H1 (cell line): ENCODE results near the gene EEF2. TPM values are rescaled to one million over a fixed set of nuclear protein-coding genes. Genes with fewer than 3 reads are reported as not detected.

Experiments used
- CTCF ChIA-PET: fragments of 300-600 bp; sonication (Branson Sonifier 250); formaldehyde crosslinking; loops from one replicate; lab custom pipeline; 2021; ENCODE audit not compliant: partially characterized antibody; lab: Charles Lee
- POLR2A ChIA-PET: fragments of 300-600 bp; sonication (Branson Sonifier 250); formaldehyde crosslinking; loops from one replicate; lab custom pipeline; 2021; ENCODE audit warnings: inconsistent platforms; ENCODE audit not compliant: partially characterized antibody; lab: Charles Lee
- DNase-seq, 2 experiments: peaks; one replicate each; pipeline versions ENCODE4 v3.0.0 to v3.0.0-alpha.2; 2010 to 2022; ENCODE audit warnings: low spot score in 2 of 2, low read depth in 1 of 2, mixed read lengths in 1 of 2
- FAIRE-seq: peaks from 2 replicates; lab custom pipeline; 2011; peaks lifted over from hg19 to GRCh38; lab: Jason Lieb, UNC
- H2AFZ ChIP-seq: 2 replicates; pipeline ENCODE4 v1.8.1; 2012; ENCODE audit warnings: low read length, inconsistent platforms
- H2AK5ac ChIP-seq: 2 replicates; pipeline ENCODE4 v1.6.1; 2013; ENCODE audit warnings: low read depth, low read length
- H2BK120ac ChIP-seq: replicated peaks from 2 replicates; pipeline ENCODE3; 2013; ENCODE audit warnings: low read depth, low read length, inconsistent platforms
- H2BK12ac ChIP-seq: 2 replicates; pipeline ENCODE4 v1.6.1; 2013; ENCODE audit warnings: low read depth, low read length
- H2BK15ac ChIP-seq: 2 replicates; pipeline ENCODE4 v1.6.1; 2013; ENCODE audit warnings: low read length
- H2BK20ac ChIP-seq: 2 replicates; pipeline ENCODE4 v1.6.1; 2013; ENCODE audit warnings: low read length
- H2BK5ac ChIP-seq: 2 replicates; pipeline ENCODE4 v1.6.1; 2013; ENCODE audit warnings: low read depth, low read length
- H3K14ac ChIP-seq: 2 replicates; pipeline ENCODE4 v1.6.1; 2013; ENCODE audit warnings: inconsistent platforms; ENCODE audit not compliant: insufficient read length
- H3K18ac ChIP-seq: 2 replicates; pipeline ENCODE4 v1.6.1; 2013; ENCODE audit warnings: low read length; ENCODE audit errors: extremely low read depth
- H3K23ac ChIP-seq: 2 replicates; pipeline ENCODE4 v1.6.1; 2013; ENCODE audit warnings: inconsistent platforms; ENCODE audit not compliant: insufficient read length
- H3K23me2 ChIP-seq: 2 replicates; pipeline ENCODE4 v1.6.1; 2013; ENCODE audit warnings: low read depth, low read length
- H3K27ac ChIP-seq: 2 replicates; pipeline ENCODE4 v1.6.1; 2011; ENCODE audit warnings: low read depth, low read length, inconsistent platforms
- H3K27me3 ChIP-seq, 4 experiments: replicated peaks in 1 of 4; 1 replicate in 1 of 4; 2 replicates in 3 of 4; pipeline versions ENCODE4 v1.6.1 to v1.8.1; 2011 to 2013; ENCODE audit warnings: low read length in 3 of 4, mild to moderate bottlenecking in 3 of 4, inconsistent platforms in 2 of 4, mixed read lengths in 2 of 4, moderate library complexity in 1 of 4; ENCODE audit not compliant: control insufficient read depth in 3 of 4, insufficient read depth in 3 of 4; ENCODE audit errors: extremely low read depth in 1 of 4
- H3K36me3 ChIP-seq, 4 experiments: 2 replicates each; pipeline versions ENCODE4 v1.6.1 to v1.8.1; 2011 to 2013; ENCODE audit warnings: mild to moderate bottlenecking in 4 of 4, low read length in 3 of 4, moderate library complexity in 2 of 4, control low read depth in 1 of 4, inconsistent platforms in 1 of 4; ENCODE audit not compliant: insufficient read depth in 4 of 4, control insufficient read depth in 2 of 4
- H3K4ac ChIP-seq: replicated peaks from 2 replicates; pipeline ENCODE3; 2013; ENCODE audit warnings: low read length, low read depth, mixed read lengths, inconsistent platforms; ENCODE audit not compliant: insufficient read length
- H3K4me1 ChIP-seq, 4 experiments: replicated peaks in 1 of 4; 1 replicate in 1 of 4; 2 replicates in 3 of 4; pipeline versions ENCODE4 v1.6.1 to v1.8.1; 2011 to 2013; ENCODE audit warnings: low read length in 3 of 4, inconsistent platforms in 2 of 4, mixed read lengths in 1 of 4; ENCODE audit not compliant: insufficient read depth in 4 of 4, control insufficient read depth in 3 of 4
- H3K4me2 ChIP-seq, 2 experiments: 2 replicates each; pipeline versions ENCODE4 v1.6.1 to v1.8.1; 2011 to 2013; ENCODE audit warnings: low read depth in 2 of 2, low read length in 2 of 2, control low read depth in 1 of 2, inconsistent platforms in 1 of 2, mild to moderate bottlenecking in 1 of 2; ENCODE audit not compliant: insufficient read depth in 1 of 2
- H3K4me3 ChIP-seq, 4 experiments: fragments of 200-600, 300-600 bp in 1 of 4; sonication (generic), shearing (Covaris generic), sonication (Bioruptor Twin) in 1 of 4; 2 replicates each; pipeline versions ENCODE4 v1.5.1 to v1.8.1; 2011 to 2016; ENCODE audit warnings: low read length in 4 of 4, low read depth in 3 of 4, control low read depth in 2 of 4, inconsistent platforms in 2 of 4, mild to moderate bottlenecking in 2 of 4, mixed read lengths in 1 of 4, moderate library complexity in 1 of 4; ENCODE audit not compliant: insufficient read depth in 2 of 4; ENCODE audit errors: extremely low read depth in 1 of 4
- H3K56ac ChIP-seq: replicated peaks from 2 replicates; pipeline ENCODE3; 2013; ENCODE audit warnings: low read depth, mild to moderate bottlenecking, mixed read lengths, low read length, inconsistent platforms; ENCODE audit not compliant: insufficient read length
- H3K79me1 ChIP-seq: 2 replicates; pipeline ENCODE4 v1.6.1; 2013; ENCODE audit warnings: low read depth, low read length, control low read depth
- H3K79me2 ChIP-seq, 2 experiments: 2 replicates each; pipeline versions ENCODE4 v1.6.1 to v1.8.1; 2012 to 2013; ENCODE audit warnings: low read length in 2 of 2, mild to moderate bottlenecking in 2 of 2, inconsistent platforms in 1 of 2; ENCODE audit not compliant: insufficient read depth in 2 of 2, control insufficient read depth in 1 of 2
- H3K9ac ChIP-seq, 4 experiments: replicated peaks in 1 of 4; 1 replicate in 1 of 4; 2 replicates in 3 of 4; pipeline versions ENCODE4 v1.6.1 to v1.8.1; 2011 to 2013; ENCODE audit warnings: low read depth in 3 of 4, low read length in 3 of 4, control low read depth in 2 of 4, mild to moderate bottlenecking in 2 of 4, moderate library complexity in 2 of 4, inconsistent platforms in 1 of 4; ENCODE audit errors: extremely low read depth in 1 of 4
- H3K9me3 ChIP-seq, 2 experiments: 2 replicates each; pipeline versions ENCODE4 v1.6.1 to v1.8.1; 2012 to 2013; ENCODE audit warnings: mild to moderate bottlenecking in 2 of 2, moderate library complexity in 2 of 2, control low read depth in 1 of 2, inconsistent platforms in 1 of 2, low read depth in 1 of 2, low read length in 1 of 2, mixed read lengths in 1 of 2; ENCODE audit not compliant: insufficient read depth in 2 of 2
- H4K20me1 ChIP-seq, 2 experiments: replicated peaks in 1 of 2; 2 replicates each; pipeline versions ENCODE3 to v1.8.1; 2011 to 2013; ENCODE audit warnings: inconsistent platforms in 2 of 2, low read length in 2 of 2, mild to moderate bottlenecking in 1 of 2; ENCODE audit not compliant: insufficient read depth in 2 of 2, control insufficient read depth in 1 of 2
- H4K5ac ChIP-seq: 2 replicates; pipeline ENCODE4 v1.6.1; 2013; ENCODE audit warnings: low read length, low read depth, mixed read lengths, inconsistent platforms; ENCODE audit not compliant: insufficient read length
- H4K8ac ChIP-seq: 2 replicates; pipeline ENCODE4 v1.8.0; 2013; ENCODE audit warnings: mild to moderate bottlenecking, moderate library complexity, low read length, inconsistent platforms; ENCODE audit not compliant: insufficient read depth; ENCODE audit errors: extremely low read depth
- H4K91ac ChIP-seq: replicated peaks from 2 replicates; pipeline ENCODE3; 2013; ENCODE audit warnings: low read length, mixed read lengths, inconsistent platforms; ENCODE audit not compliant: insufficient read length
- MAFK ChIP-seq: IDR thresholded peaks from 2 replicates; pipeline ENCODE4 v1.6.1; 2012; ENCODE audit warnings: low read depth, mild to moderate bottlenecking, improper control_type of control experiment, low read length
- POLR2AphosphoS5 ChIP-seq: IDR thresholded peaks from 2 replicates; pipeline ENCODE4 v1.6.1; 2011; ENCODE audit warnings: low read depth, low read length
- WGBS, 2 experiments: shearing (Covaris generic) in 1 of 2; methylation state at CpG; one replicate each; pipeline versions ENCODE4 v1.1.6 to v1.1.7; 2013 to 2015; ENCODE audit warnings: low lambda C conversion rate in 2 of 2, mixed read lengths in 2 of 2, inconsistent platforms in 1 of 2, low coverage in 1 of 2, missing lambda C conversion rate in 1 of 2; ENCODE audit not compliant: insufficient replicate concordance in 2 of 2, insufficient coverage in 1 of 2, insufficient read length in 1 of 2; ENCODE audit errors: extremely low coverage in 1 of 2, missing lambda C conversion rate in 1 of 2; 5-methylcytosine and 5-hydroxymethylcytosine counted together
- polyA plus RNA-seq, 7 experiments: library from polyadenylated mRNA; depleted of rRNA in 3 of 7; stranded (reverse) in 5 of 7; unstranded in 2 of 7; fragments of >200 nt in 5 of 7; fragments of 200-250 nt in 2 of 7; gene quantifications; 1 replicate in 5 of 7; 2 replicates in 1 of 7; 4 replicates in 1 of 7; pipeline versions ENCODE4 v1.2.1 to v1.2.3, GENCODE V29; 2011 to 2013; ENCODE audit warnings: missing spikeins in 2 of 7, mixed read lengths in 2 of 7
- total RNA-seq: library from RNA; stranded (reverse); fragmentation: NEBNext Ultra II Directional; extraction: Animal tissue kit (Norgen Biotek cat#: 25700); gene quantifications from 2 replicates; pipeline ENCODE4 v1.2.1, GENCODE V29; 2021

Gene EEF2
- total and polyA plus RNA-seq, 2 of the 8 experiments (the other 6 are each of a cell fraction or from before 2014, with no cell fraction given): 1,554 to 3,380 TPM

GRCh38 chr19:3966051-3967017 is 18.9 kb downstream of the EEF2 start:
- Histone ChIP-seq H3K4ac (no peak overlapping the region), H3K9ac (no peak overlapping the region), H4K20me1 (peaks cover 15 to 27% of the 10 kb centered on the region in 2 experiments), H2BK120ac (no peak overlapping the region), H2AK5ac (no peak overlapping the region), H4K5ac (no peak overlapping the region), H3K4me3 (no peak overlapping the region), H3K9me3 (no peaks in the 10 kb centered on the region), H3K27ac (peak overlapping the region; percentile 57), H3K27me3 (no peaks in the 10 kb centered on the region), H2AFZ (no peak overlapping the region), H3K14ac (no peak overlapping the region), H2BK12ac (no peak overlapping the region), H3K4me2 (no peak overlapping the region), H3K23me2 (peaks cover 7% of the 10 kb centered on the region; the same call in 1 of the 2 replicates), H4K91ac (no peak overlapping the region), H2BK5ac (no peak overlapping the region; the same call in 1 of the 2 replicates), H3K79me1 (peaks cover 8% of the 10 kb centered on the region), H3K36me3 (peaks cover 21 to 50% (median 37%) of the 10 kb centered on the region in 4 experiments), H2BK20ac (no peak overlapping the region), H3K23ac (no peak overlapping the region), H3K56ac (no peak overlapping the region)
- POLR2A ChIA-PET: interaction anchor here (0.6 to 24.8 kb wide), 5 partner anchors 11 to 76 kb away, joined by 3 to 870 read pairs (median 7); partner anchors contain the start of genes EEF2 and NMRK2
- 87% methylated on average over 30 of the region's 30 CpGs; no CpG with 5 or more reads in 1 of the 2 experiments for WGBS, 2 experiments
- CTCF ChIA-PET: no interaction called here
- no peak for TF ChIP-seq MAFK
- TF ChIP-seq POLR2AphosphoS5: peak; percentile 17
- TF ChIP-seq, all 59 proteins: peak for 1
- Histone ChIP-seq H4K8ac (peak overlapping the region; percentile 86), H2BK15ac (no peak overlapping the region), H3K4me1 (peaks cover 2 to 17% (median 6%) of the 10 kb centered on the region in 4 experiments; a peak in 6 of 7 replicates), H3K79me2 (peaks cover 8 to 42% of the 10 kb centered on the region in 2 experiments; a peak in 3 of 4 replicates), H3K18ac (no peak overlapping the region)
- DNase-seq (no peak), FAIRE-seq (no peak)
